Superior temporal gyrus (tissue), 1 donor: ENCODE results near the gene AFAP1L2.

ENCODE experiments used
- DNase-seq: peaks from one replicate; pipeline ENCODE4 v3.0.0-alpha.2; 2016; ENCODE audit errors: extremely low spot score

Gene AFAP1L2

DNA sequence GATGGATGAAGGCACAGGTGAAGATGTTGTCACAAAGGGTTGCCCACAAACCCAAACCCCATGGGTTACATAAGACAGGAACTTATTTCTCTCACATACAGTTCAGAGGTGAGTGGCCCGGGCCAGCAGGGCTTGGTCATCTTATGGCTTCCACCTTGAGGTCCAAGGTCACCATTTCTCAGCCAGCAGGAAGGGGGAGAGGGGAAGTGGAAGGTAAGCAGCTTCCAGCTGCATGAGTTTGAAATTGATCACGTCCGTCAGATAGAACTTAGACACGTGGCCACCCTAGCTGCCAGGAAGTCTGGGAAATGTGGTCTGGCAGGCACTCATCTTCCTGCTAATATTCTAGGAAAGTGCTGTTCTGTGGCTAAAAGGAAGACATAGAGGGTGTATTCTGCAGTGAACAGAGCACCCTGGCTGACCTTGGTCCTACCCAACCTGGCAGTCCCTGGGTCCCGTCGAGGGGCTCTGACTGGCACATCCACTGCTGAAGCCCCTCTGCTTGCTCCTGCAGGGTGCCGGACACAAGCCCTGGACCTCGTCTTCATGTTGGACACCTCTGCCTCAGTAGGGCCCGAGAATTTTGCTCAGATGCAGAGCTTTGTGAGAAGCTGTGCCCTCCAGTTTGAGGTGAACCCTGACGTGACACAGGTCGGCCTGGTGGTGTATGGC, 115.7 kb downstream of the AFAP1L2 start:
- no peak for DNase-seq

DNA sequence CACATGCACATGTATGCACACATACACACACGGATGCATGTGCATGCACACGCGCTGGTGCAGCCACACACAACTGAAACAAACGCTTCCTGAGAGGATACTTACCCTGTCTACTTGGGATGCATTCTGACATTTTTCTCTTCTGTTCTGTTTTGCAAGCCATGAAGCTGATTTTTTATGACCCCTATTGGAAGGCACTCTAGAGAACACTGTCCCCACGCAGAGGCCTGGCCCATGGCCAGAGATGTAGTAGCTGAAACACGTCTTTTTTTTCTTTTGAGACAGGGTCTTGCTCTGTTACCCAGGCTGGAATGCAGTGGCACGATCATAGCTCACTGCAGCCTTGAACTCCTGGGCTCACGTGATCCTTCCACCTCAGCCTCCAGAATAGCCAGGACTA, 117.4 kb downstream of the AFAP1L2 start:
- DNase-seq, result no peak

DNA sequence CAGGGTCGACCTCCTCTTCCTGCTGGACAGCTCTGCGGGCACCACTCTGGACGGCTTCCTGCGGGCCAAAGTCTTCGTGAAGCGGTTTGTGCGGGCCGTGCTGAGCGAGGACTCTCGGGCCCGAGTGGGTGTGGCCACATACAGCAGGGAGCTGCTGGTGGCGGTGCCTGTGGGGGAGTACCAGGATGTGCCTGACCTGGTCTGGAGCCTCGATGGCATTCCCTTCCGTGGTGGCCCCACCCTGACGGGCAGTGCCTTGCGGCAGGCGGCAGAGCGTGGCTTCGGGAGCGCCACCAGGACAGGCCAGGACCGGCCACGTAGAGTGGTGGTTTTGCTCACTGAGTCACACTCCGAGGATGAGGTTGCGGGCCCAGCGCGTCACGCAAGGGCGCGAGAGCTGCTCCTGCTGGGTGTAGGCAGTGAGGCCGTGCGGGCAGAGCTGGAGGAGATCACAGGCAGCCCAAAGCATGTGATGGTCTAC, 118.3 kb downstream of the AFAP1L2 start:
- DNase-seq, result no peak

DNA sequence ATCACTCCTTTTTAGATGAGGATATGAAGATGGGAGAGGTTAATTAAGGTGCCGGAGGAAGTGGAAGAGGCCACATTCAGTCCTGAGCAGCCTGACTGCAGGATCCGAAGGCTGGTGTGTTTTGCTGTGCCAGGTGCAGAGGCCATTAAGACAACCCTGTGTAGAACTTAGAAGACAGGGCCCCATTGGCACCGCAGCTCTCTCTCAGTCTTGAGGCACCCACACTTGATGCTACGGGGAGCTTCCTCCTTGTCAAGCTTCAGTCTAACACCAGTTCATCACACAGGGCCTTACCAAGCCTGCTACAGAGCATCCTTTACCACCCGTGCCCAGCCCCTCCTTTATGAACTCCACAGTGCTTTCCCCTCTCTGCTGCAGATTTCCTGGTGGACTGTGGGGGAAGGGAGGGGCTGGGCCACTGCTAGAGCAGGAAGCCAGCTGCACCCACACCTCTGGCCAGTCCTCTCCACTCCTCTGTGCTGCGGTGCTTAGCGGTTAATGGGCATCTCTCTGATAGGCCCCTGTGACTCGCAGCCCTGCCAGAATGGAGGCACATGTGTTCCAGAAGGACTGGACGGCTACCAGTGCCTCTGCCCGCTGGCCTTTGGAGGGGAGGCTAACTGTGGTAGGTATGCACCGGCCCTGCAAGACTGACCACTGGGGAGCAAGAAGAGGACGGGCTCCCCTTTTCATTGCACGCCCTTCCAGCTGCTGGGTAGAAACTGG, 119.8 kb downstream of the AFAP1L2 start:
- no peak for DNase-seq

DNA sequence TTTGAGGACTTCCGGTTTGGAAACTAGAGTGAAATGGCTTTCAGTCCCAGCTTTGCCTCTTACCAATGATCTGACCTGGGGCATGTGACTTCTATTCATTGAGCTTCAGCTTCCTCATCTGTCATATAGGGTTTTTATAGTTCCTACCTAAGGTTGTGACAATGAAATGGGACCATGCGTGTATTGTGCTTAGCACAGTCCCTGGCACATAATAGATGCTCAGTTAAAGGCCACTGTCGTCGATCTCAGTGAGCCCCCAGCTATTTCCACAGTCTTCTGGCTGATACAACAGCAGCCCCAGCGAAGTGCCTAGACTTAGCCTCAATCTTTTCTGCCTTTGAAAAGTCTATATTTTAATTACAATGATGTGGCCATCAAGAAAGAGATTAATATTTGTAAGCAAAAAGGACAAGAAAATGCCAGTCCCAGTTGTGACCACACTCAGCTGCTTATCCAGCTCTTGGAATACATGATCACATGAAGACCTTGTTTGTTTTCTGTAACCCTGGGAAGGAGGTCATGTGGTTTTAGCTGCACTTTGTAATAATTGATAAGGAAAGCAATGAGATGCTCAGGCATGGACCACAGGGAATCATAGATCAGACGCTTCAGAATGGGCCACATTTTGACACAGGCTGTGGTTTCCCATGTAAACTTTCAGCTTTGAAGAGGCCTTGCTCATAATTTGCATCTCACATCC, 120.6 kb downstream of the AFAP1L2 start:
- DNase-seq, result no peak

DNA sequence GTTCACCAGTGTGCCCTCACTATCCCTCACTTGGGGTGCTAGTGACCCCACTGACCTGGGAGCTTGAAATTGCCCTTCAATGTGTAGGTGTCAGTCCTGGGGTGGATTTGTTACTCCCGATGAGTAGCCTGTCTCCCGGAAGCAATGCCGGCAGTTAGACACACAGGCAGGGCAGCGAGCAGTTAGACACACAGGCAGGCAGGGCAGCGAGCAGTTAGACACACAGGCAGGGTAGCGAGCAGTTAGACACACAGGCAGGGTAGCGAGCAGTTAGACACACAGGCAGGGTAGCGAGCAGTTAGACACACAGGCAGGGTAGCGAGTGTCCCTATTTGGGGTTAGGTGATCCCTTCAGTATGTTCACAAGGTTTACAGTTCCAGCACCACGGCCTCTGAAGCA, 121.2 kb downstream of the AFAP1L2 start:
- DNase-seq, result no peak

DNA sequence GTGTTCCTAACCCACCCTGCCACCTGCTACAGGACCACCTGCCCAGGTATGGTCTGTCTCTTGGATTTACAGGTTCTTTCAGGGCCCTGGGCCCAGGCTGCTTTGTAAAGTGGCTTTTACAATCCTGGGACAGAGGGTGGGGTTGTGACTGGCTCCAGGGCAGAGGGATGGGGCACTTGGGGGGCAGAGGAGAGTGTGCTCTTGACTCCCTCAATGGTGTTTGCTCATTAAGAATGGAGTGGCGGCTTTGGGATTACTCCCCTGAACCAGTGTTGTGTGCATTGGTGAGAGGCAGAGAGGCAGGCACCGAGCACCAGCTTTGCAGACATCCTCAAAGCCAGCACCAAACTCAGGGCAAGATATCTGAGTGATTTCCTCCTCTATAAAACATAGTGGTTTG, 121.8 kb downstream of the AFAP1L2 start:
- DNase-seq, result no peak

DNA sequence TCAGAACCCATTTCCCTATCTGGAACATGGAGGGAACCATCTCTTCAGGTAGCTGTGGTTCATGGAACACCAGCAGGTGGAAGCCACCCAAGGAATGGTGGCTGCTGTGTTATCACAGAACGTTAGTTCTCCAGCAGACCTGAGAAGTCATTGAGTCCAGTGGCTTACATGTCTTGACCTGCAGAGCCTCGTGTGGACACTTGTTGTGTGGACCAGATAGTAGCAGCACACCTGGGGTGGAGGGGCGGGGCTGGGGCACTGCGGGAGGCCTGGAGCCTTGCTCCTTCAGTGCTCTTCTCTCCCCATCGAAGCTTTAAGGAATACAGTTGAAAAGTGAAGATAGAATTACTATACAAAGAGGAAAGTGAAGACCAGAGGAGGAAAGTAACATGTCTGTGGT, 122.8 kb downstream of the AFAP1L2 start:
- DNase-seq, result no peak

DNA sequence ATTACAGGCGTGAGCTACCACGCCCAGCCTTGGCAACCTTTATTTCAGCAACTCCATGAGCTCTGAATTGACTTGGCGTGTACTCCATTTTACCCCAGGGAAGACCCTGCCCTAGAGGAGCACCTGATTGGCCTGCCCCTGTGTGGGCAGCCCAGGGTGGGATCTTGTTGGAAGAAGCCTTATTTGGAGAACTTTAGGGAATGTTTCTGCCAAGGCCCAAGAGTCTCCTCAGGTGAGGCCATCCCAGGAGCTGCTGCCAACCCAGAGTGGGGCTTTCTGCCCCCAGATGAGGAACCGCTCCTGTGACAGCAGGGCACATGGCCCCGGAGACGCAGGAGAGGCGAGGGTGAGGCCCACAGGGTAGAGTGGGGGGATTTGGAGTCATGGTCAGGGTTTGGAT, 123.3 kb downstream of the AFAP1L2 start:
- DNase-seq, result no peak

DNA sequence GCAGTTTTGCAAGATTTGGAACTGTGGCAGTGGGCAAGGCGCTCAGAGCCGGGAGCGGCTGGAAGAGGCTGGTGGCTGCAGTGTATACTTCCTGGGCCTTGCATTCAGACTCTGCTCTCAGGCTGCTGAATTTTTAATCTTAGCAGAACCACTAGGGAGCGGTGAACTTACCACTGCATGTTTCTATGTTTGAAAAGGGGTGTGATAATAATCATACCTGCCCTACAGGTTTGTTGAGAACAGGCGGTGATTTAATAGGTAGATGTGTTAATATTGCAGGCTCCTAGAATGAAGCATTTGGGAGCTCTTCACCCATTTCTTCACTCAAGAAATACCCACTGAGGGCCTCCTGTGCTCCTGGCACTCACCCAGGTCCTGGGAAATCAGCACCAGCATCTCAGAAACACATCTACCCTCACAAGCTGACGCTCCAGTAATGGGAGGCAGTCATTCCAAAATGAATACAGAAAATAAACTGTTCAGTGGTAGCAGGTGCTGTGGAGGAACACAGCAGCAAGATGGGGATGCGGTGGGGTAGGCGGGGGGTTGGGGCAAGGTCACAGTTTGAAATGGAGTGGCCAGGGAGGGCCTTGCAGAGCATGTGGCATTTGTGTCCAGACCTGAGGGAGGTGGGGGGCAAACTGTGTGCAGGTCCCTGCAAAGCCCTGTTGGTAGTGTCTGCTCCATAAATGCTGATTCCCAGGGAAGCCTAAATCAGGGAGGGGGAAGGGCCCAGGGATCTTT, 124.2 kb downstream of the AFAP1L2 start:
- no peak for DNase-seq

DNA sequence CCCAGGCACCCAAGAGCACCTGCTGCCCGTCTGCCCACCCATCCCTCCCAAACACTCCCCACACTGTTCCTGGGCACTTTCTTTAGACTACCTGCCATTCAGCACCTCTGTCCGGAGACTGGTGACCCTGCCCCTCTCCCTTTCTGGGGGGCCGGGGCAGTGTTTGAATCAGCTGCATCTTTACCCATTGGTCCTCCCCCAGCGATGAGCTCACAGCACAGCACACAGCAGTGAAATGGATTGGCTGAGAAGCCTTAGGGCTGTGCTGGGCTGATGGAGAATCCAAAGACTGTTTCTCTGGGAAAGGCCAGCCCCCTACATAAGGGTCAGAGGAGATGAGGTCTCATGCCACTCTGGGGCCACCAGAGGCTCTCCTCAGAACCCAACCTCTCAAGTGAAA, 125.0 kb downstream of the AFAP1L2 start:
- DNase-seq, result no peak

DNA sequence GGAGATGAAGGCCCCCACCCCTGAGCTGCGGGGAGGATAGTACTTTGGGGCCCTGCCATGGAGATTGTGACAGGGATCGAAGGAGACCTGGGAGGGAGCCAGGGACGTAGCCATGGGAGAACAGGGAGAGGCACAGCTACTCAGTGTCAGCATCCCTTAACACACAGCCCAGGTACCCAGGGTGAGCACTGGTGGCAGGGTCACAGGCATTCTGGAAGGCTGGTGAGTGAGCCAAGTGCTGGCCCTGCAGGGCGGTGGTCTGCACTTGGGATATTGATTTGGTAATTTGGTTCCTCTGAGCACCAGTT, 125.5 kb downstream of the AFAP1L2 start:
- no peak for DNase-seq

DNA sequence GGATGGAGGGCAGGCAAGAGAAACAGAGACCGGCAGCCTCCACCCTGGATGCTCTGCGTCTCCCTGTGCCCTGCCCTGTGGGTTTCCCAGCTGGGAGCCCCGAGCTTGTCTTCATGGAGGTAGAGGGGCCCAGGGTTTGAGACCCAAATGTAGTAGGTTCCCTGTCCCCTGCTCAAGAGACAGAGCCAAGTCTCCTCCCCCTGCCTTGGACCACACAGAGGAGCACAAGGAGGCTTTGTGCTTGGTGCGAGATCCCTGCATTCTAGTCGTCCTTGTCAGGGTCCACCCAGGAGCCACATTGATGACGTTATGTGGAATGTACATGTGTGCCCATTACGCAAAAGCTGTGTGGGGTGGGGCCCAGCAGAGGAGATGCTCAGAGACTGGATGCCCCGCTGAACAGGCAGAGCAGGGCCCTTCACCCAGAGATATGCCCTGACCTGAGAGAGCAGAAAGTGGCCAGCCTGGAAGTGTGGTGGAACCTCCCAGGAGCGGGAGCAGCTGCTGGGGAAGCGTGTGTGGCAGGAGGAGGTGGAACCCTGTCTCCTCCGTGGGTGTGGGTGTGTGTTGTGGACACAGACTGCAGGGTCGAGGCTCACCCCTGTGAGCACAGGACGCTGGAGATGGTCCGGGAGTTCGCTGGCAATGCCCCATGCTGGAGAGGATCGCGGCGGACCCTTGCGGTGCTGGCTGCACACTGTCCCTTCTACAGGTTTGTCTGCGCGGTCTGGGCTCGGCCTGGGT, 126.0 kb downstream of the AFAP1L2 start:
- no peak for DNase-seq

DNA sequence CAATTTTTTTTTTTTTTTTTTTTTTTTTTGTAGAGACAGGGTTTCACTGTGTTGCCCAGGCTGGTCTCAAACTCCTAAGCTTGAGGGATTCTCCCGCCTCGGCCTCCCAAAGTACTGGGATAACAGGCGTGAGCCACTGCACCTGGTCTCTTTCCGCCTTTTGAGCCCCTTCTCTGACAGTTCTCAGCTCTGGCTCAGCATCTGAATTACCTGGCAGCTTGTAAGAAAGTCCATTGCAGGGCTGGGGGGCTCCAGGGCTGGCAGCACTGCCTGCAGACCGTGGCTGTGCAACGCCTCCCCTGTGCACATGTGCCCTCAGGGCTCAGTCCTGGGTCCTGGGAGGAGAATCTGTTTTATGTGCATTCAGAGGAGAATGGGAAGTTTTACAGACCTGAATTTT, 127.6 kb downstream of the AFAP1L2 start:
- no peak for DNase-seq

DNA sequence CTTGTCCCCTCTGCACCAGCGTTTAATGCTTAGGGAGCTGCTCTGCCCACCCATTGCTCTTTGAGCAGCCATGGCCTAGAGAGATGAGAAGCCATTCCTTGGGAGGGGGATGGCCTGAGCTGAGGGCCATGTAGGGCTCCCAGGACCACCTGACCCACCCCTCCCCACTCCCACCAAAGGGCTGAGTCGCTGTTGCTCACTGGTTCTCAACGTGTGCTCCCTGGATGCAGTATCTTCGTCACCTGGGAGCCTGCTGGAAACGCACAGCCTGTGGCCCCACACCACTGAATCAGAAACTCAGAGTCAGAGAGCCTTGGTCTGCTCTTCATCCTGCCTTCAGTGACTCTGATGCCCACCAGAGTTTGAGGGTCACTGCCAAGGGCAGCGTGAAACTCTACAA, 128.2 kb downstream of the AFAP1L2 start:
- no peak for DNase-seq

DNA sequence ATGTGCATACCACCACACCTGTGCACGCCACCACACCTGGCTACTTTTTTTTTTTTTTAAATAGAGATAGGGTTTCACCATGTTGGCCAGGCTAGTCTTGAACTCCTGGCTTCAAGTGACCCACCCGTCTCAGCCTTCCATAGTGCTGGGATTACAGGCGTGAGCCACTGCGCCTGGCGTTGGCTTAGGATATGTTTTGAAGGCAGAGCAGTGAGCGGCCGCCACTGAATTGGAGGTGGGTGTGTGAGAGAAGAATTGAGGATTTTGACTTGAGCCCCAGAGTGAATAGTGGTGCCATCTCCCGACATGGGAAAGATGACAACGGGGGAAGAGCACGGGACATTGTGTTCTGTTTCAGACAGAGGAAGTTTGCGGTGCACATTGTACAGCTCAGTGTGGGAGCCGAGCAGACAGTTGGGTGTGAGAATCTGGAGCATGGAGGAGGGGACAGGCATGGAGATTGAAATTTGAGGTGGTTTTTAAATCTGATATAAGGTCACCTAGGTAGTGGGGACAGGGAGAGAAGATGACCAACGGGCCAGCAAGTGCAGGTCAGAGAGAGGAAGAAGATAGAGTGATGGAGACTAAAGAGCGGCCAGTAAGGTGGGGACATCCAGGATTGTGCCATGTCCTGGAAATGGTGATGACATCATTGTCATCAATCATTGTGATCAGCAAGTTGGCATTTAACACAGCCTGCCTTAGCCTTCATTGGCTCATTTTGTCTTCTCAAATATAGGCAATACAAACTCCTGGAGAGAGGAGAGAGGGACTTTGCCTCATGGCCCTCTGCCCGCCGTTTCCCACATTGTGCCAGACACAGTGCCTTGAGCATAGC, 129.5 kb downstream of the AFAP1L2 start:
- no peak for DNase-seq

DNA sequence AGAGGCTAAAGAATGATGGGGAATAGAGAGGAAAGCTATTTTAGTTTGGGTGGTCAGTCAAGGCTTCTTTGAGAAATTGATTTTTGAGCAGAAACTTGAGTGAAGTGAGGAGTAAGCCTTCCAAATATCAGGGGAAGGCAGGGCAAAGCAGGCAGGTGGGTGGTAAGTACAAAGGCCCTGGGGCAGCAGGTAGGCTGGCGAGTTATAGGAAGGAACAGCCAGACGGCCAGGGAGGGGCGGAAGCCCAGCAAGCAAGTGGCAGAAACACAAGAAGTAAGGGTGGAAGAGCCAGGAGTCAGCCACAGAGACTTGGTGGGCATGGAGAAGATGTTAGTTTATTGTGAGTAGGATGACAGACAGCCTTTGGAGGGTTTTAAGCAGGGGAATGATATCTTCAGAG, 130.4 kb downstream of the AFAP1L2 start:
- DNase-seq, result no peak

DNA sequence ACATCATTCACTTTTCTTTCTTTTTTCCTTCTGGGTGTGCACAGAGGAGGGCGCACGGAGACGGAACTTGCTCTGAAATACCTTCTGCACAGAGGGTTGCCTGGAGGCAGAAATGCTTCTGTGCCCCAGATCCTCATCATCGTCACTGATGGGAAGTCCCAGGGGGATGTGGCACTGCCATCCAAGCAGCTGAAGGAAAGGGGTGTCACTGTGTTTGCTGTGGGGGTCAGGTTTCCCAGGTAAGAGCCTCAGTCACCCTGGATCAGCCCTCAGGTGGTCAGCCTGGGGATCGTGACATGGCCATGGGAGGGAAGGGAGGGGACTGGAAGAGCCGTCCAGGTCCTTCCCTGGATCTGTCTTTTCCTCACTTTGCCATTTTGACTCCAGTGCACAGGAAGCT, 131.6 kb downstream of the AFAP1L2 start:
- DNase-seq, result no peak

DNA sequence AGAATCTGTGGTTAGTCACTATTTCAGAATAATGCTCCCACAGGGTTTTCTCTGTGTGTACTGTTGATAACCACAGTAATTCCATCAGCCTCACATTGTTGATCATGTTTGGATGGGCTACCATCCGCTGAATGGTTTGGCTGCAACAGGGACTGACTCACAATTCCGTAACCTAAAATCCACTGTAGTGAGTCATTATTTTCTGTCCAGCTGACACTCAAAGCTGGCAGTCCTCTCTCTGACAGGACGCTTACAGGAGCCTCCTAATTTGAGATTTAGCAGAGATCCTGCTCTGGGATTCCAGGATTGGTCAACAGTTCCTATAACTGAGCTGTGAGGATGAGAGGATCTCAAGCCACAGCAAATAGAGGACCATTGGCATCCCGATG, 132.5 kb downstream of the AFAP1L2 start:
- no peak for DNase-seq

DNA sequence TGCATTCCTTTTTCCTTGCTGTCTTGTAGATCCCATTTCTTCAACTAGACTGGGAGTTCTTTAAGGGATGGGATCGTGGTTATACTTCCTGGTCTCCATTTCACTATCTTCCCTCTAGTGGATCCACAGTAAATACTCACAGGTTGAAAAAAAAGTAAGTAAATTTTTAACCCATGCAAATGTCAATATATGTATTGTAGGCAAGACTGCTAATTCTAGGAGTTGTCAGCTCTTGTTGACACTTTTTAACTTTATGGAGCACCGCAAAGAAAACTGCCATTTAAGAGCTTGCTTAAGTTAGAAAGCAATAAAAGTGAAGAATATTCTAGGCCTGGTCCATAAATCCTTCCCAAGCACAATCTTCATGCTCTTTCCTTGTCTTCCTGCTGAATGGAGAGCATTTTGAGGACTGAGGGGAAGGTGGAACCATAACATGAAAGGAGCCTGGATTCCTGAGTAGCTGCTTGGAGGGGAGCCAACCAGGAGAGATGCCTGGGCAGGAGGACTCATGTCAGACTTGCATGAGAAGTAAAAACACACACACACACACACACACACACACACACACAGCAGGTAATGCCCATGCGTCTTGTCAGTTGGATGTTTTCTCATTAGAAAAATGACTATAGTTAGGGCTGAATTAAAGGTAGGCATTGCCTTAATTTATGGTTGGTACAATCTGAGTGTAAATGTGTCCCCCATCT, 133.1 kb downstream of the AFAP1L2 start:
- DNase-seq, result no peak
